ENCODE data around the gene SERINC2.
A peak's percentile ranks its signal among the peaks of the same experiment; 100 is the strongest.

Gene SERINC2

DNA sequence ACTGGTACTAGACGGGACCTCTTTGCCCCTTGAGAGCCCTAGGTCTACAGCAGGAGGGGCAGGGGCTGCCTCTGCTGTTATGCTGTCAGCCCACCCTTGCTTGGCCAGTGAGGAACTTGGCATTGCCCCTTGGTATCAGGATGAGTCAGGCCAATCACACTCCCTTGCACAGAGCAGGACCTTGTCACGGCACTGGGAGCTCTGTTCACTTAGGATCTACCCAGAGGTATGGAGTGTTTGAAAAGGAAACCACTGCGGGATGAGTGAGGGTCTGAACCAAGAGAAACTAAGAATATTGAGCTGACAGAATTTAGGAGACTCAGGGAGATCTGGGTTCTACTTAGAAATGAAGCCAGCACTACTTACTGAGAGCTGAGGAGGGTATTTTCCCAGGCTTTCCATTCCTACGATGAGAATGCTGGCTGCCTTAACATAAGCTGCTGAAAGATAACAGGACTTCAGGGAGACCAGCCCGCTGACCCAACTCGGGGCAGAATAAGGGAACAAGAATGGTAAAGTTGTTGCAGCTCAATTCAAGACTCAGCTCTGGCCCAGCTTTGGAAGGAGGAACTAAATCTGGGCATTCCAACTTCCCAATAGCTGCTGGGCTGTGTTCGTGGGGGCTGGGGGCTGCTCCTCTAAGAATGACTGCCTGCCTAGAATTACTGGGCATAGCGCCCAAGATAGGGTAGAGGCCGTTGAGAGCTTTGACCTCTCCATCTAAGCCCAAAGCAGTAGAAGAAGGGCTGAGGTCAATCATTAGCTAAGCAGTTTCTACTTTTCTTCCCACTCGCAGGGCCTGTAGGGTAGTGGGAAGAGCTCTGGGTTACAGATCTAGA lies 41.7 kb upstream of the SERINC2 start:
- TF ChIP-seq, protein P1, sequence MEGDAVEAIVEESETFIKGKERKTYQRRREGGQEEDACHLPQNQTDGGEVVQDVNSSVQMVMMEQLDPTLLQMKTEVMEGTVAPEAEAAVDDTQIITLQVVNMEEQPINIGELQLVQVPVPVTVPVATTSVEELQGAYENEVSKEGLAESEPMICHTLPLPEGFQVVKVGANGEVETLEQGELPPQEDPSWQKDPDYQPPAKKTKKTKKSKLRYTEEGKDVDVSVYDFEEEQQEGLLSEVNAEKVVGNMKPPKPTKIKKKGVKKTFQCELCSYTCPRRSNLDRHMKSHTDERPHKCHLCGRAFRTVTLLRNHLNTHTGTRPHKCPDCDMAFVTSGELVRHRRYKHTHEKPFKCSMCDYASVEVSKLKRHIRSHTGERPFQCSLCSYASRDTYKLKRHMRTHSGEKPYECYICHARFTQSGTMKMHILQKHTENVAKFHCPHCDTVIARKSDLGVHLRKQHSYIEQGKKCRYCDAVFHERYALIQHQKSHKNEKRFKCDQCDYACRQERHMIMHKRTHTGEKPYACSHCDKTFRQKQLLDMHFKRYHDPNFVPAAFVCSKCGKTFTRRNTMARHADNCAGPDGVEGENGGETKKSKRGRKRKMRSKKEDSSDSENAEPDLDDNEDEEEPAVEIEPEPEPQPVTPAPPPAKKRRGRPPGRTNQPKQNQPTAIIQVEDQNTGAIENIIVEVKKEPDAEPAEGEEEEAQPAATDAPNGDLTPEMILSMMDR (IDR thresholded peaks at IDR 0.05; ENCODE audit: low read depth, low read length): no peak
- no peak for DNase-seq (ENCODE audit: extremely low read depth, low read depth)

DNA sequence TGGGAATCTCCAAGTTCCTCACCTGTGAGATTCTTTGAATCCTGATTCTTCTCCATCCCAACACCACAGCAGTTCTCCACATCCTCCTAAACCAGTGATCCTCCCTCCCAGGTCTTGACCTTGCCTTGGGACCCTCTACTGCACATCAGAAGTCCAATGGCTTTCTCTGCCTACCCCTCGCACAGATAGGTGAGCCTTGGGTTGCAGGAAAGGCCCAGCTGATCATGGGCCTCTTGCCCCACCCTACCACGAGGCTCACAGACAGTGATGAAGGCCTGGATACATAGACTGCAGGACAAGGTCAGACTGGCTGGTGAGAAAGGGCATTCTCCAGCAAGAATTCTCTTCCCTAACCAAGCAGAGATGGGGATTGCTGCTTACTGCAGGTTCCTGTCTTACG lies 41.0 kb upstream of the SERINC2 start:
- TF ChIP-seq, protein P1 (IDR thresholded peaks at IDR 0.05; ENCODE audit: low read depth, low read length): no peak
- DNase-seq (ENCODE audit: extremely low read depth, low read depth): no peak

DNA sequence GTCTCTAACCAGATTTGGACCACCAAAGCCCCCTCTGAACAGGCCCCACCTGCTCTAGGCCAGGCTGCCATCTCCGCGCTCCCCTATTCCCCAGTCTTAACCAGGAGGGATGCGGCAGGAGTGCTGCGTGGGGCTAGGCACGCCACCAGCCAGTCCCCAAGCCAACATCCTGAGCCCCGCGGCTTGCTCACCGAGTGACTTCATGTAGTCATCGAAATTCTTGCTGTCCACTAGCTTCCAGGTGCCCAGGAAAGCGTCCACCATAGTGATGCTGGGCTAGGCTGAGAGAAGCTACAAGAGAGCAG lies 40.3 kb upstream of the SERINC2 start:
- TF ChIP-seq, protein P1 (IDR thresholded peaks at IDR 0.05; ENCODE audit: low read depth, low read length): no peak
- DNase-seq (ENCODE audit: extremely low read depth, low read depth): no peak

DNA sequence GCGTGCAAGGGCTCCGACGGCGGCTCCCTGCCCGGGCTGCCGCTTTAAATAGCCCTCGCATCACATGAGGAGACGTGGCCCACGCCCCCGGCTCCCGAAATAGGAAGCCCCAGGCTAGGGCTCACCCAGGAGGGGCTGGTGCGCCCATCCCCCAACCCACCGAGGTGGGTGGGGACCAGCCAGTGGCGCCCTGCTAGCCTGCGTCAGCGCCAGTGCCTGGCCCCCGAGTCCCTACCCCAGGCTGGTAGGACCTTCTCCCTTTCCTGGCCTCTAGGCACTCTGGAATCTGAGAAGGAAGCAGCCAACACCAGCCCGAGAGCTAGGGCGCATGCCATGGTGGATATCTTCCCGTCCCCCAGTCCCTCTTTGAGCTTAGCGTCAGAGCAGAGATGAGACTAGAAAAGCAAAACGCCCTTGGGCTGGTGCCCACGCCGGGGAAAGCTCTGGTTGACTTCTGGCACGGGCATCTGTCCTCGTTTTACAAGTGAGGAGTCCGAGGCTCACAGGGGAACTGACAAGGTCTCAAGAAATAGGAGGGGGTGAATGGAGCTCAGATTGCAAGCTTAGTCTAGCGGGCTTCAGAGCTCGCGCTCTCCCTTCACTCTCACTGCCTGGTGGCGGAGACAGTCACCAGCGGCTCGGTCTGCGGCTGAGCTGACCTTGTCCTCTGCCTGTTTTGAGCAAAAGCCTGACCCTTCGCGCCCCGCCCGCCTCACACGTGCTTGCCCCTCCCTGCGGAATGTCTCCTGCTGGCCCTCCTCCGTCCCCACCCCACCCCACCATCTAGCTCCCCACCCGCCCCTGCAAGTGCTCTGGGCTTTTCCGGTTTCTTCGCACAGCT lies 39.7 kb upstream of the SERINC2 start, which contains the start of gene FABP3:
TSS of gene FABP3 (minus strand) at position 21 of the 841 bp plus-strand sequence. CDS start 62 bp downstream, outside the sequence.
- no peak for DNase-seq (ENCODE audit: extremely low read depth, low read depth)
- TF ChIP-seq, protein P1 (IDR thresholded peaks at IDR 0.05; ENCODE audit: low read depth, low read length): no peak; the same call in 1 of the 2 replicates

DNA sequence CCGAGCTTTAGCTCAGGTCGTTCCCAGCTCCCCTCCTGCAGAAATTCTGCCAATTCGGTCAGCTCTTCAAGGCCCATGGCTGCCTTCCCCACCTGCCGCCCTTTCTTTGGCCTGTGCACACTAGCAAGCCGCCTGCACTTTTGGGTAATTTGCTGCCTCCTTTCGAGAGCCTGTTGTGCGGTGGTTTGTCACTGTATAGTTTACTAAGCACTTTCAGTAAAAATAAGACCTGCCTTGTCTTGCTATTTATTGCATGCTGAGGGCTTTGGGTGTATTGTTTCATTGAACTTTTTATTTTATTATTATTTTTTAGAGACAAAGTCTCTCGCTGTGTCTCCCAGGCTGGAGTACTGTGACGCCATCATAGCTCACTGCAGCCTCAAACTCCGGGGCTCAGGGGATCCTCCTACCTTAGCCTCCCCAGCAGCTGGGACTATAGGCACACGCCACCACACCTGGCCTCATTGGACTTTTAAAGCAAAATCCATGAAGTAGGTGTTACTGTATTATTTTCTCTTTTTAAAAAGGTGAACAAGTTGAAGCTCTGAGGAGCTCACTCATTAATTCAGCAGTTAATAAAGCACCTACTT lies 39.0 kb upstream of the SERINC2 start:
- TF ChIP-seq, protein P1 (IDR thresholded peaks at IDR 0.05; ENCODE audit: low read depth, low read length): no peak
- DNase-seq (ENCODE audit: extremely low read depth, low read depth): no peak

DNA sequence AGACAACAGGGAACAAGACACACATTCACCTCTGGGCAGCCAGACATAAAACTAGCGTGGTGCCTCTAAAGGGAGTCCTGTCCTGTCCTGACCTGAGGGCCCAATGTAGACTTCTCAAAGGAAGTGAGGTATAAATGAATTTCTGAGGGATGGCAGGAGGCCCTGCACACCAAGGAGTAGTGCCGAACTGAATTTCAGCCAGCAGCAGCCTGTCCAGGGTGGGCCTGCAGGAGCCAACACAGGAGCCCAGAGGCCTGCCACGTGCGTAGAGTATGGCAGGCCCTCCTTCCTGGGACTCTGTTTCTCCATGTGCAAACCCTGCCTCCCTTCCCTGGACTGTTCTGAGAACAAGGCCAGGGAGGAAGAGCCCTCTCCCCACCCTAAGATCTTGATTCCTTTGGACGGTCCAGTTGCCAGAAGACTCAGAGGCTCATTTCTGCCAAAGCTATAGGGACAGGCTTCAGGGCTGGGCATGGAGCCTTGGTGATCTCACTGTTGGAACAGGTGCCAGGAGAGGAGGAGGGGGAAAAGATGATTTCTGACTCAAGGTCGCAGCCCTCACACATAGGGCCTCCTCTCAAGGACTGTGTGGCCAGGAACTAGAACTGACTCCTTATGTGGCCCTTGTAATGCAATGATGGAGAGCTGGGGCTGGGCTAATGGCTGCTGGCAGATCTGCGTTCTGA lies 38.4 kb upstream of the SERINC2 start:
- DNase-seq (ENCODE audit: extremely low read depth, low read depth): peak; percentile 37

More for the DNA sequence above, 38.4 kb upstream of the SERINC2 start:
- TF ChIP-seq, protein P1 (IDR thresholded peaks at IDR 0.05; ENCODE audit: low read depth, low read length): no peak
